K562 (cell line): Measurements from ENCODE around the gene DYRK1A.

Experiments used
- BCL6 ChIP-seq: fragments of 250-450 bp; sonication (Bioruptor Pico); IDR thresholded peaks from 2 replicates; pipeline ENCODE4 v1.4.0; 2020
- CBX2 ChIP-seq: fragments of 200-600 bp; sonication (generic); IDR thresholded peaks from one replicate; pipeline ENCODE4 v1.6.1; 2012; ENCODE audit warnings: mild to moderate bottlenecking, low read length, inconsistent platforms; ENCODE audit not compliant: insufficient read depth, poor library complexity, severe bottlenecking
- CHD2 ChIP-seq: IDR thresholded peaks from 2 replicates; pipeline ENCODE4 v1.6.1; 2011; ENCODE audit warnings: low read depth, low read length
- FIP1L1 ChIP-seq: fragments of 200-400 bp; formaldehyde crosslinking; IDR thresholded peaks from 2 replicates; pipeline ENCODE4 v1.6.1; 2018; ENCODE audit warnings: mild to moderate bottlenecking, low read depth, low read length; ENCODE audit not compliant: poor library complexity, severe bottlenecking
- FOXK1 ChIP-seq: sonication (generic); formaldehyde crosslinking; IDR thresholded peaks from 2 replicates; pipeline ENCODE4 v1.8.0; 2022; ENCODE audit warnings: missing genetic modification reagents, mild to moderate bottlenecking, borderline replicate concordance
- FOXM1 ChIP-seq, 2 experiments: fragments of 450-650 bp in 1 of 2; sonication (generic) in 1 of 2; formaldehyde crosslinking in 1 of 2; IDR thresholded peaks; 2 replicates each; pipeline versions ENCODE4 v1.6.1 to v1.9.0; 2017 to 2022; ENCODE audit warnings: low read depth in 2 of 2, mild to moderate bottlenecking in 2 of 2, missing genetic modification reagents in 1 of 2, moderate library complexity in 1 of 2
- NRF1 ChIP-seq, 2 experiments: fragments of 450-650 bp; IDR thresholded peaks in 1 of 2; conservative IDR thresholded peaks in 1 of 2; 2 replicates each; pipeline ENCODE4 v1.6.1; 2014; ENCODE audit warnings: mild to moderate bottlenecking in 2 of 2
- ZNF134 ChIP-seq: fragments of 250-450 bp; sonication (Bioruptor Pico); conservative IDR thresholded peaks from 2 replicates; pipeline ENCODE4 v1.4.0; 2020
- ZNF561 ChIP-seq: fragments of 450-650 bp; formaldehyde crosslinking; conservative IDR thresholded peaks from 2 replicates; pipeline ENCODE4 v1.4.0; 2020; ENCODE audit warnings: mild to moderate bottlenecking, moderate library complexity
- ZNF830 ChIP-seq: fragments of 250-450 bp; sonication (Bioruptor Pico); IDR thresholded peaks from 2 replicates; pipeline ENCODE4 v1.5.0; 2021; ENCODE audit warnings: mild to moderate bottlenecking
- TF ChIP-seq, protein P1 (sequence below): fragments of 250-450 bp; sonication (Bioruptor Pico); IDR thresholded peaks from 2 replicates; pipeline ENCODE4 v1.9.0; 2021; ENCODE audit warnings: mild to moderate bottlenecking, inconsistent platforms
- TF ChIP-seq, protein P2 (sequence below), 3 experiments: IDR thresholded peaks in 2 of 3; conservative IDR thresholded peaks in 1 of 3; 2 replicates each; pipeline ENCODE4 v1.5.1; 2011 to 2012; ENCODE audit warnings: low read length in 3 of 3, mild to moderate bottlenecking in 3 of 3, control low read depth in 2 of 3, improper control_type of control experiment in 1 of 3, inconsistent platforms in 1 of 3, low read depth in 1 of 3, mixed read lengths in 1 of 3, moderate library complexity in 1 of 3; ENCODE audit not compliant: insufficient read depth in 2 of 3
- TF ChIP-seq, protein P3 (sequence below): IDR thresholded peaks from 2 replicates; pipeline ENCODE4 v1.6.1; 2012; ENCODE audit warnings: low read depth, low read length, improper control_type of control experiment, borderline replicate concordance

DNA sequence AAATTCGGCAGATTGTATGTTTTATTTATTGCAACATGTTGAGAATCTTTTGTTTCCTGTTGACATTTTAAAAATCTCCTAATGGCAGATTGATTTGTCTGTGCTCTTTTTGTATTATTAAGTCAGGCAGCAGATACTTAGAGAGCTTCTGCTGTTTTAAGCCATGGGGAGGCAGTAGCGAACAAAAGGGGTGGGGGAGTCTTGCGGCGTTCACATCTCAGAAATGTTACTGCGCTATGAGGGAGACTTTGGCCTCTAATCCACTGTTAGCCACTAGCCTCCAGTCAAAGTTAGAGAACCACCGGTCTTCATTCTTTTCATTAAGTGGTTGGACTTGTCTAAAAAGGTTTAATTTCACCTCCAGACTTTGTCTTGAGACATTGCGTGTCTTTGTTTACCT, 93.6 kb downstream of the DYRK1A start:
- TF ChIP-seq, protein P1, sequence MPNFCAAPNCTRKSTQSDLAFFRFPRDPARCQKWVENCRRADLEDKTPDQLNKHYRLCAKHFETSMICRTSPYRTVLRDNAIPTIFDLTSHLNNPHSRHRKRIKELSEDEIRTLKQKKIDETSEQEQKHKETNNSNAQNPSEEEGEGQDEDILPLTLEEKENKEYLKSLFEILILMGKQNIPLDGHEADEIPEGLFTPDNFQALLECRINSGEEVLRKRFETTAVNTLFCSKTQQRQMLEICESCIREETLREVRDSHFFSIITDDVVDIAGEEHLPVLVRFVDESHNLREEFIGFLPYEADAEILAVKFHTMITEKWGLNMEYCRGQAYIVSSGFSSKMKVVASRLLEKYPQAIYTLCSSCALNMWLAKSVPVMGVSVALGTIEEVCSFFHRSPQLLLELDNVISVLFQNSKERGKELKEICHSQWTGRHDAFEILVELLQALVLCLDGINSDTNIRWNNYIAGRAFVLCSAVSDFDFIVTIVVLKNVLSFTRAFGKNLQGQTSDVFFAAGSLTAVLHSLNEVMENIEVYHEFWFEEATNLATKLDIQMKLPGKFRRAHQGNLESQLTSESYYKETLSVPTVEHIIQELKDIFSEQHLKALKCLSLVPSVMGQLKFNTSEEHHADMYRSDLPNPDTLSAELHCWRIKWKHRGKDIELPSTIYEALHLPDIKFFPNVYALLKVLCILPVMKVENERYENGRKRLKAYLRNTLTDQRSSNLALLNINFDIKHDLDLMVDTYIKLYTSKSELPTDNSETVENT (CRISPR knock-in tag): no peak
- TF ChIP-seq ZNF134 (CRISPR knock-in tag) (no peak), ZNF830 (CRISPR knock-in tag) (no peak), ZNF561 (no peak), FOXK1 (CRISPR knock-in tag) (no peak), FIP1L1 (no peak), CHD2 (no peak), FOXM1 (IDR thresholded peaks at IDR 0.05; ENCODE audit: low read depth) (no peak), FOXM1 (CRISPR knock-in tag; IDR thresholded peaks at IDR 0.05; ENCODE audit: low read depth) (no peak), NRF1 (conservative IDR thresholded peaks at IDR 0.05 in 1 of 2, IDR thresholded peaks at IDR 0.05 in 1 of 2) (no peak), BCL6 (CRISPR knock-in tag) (no peak), CBX2 (no peak)
- TF ChIP-seq, protein P2, sequence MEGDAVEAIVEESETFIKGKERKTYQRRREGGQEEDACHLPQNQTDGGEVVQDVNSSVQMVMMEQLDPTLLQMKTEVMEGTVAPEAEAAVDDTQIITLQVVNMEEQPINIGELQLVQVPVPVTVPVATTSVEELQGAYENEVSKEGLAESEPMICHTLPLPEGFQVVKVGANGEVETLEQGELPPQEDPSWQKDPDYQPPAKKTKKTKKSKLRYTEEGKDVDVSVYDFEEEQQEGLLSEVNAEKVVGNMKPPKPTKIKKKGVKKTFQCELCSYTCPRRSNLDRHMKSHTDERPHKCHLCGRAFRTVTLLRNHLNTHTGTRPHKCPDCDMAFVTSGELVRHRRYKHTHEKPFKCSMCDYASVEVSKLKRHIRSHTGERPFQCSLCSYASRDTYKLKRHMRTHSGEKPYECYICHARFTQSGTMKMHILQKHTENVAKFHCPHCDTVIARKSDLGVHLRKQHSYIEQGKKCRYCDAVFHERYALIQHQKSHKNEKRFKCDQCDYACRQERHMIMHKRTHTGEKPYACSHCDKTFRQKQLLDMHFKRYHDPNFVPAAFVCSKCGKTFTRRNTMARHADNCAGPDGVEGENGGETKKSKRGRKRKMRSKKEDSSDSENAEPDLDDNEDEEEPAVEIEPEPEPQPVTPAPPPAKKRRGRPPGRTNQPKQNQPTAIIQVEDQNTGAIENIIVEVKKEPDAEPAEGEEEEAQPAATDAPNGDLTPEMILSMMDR (IDR thresholded peaks at IDR 0.05 in 2 of 3, conservative IDR thresholded peaks at IDR 0.05 in 1 of 3; ENCODE audit: insufficient read depth in 2 of 3, low read depth in 1 of 3, low read length in 3 of 3): peak; percentile 60 to 72 (median 70)
- TF ChIP-seq, protein P3, sequence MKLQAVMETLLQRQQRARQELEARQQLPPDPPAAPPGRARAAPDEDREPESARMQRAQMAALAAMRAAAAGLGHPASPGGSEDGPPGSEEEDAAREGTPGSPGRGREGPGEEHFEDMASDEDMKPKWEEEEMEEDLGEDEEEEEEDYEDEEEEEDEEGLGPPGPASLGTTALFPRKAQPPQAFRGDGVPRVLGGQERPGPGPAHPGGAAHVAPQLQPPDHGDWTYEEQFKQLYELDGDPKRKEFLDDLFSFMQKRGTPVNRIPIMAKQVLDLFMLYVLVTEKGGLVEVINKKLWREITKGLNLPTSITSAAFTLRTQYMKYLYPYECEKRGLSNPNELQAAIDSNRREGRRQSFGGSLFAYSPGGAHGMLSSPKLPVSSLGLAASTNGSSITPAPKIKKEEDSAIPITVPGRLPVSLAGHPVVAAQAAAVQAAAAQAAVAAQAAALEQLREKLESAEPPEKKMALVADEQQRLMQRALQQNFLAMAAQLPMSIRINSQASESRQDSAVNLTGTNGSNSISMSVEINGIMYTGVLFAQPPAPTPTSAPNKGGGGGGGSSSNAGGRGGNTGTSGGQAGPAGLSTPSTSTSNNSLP: no peak
